Ectodermal cell (in vitro differentiated cells): Measurements from ENCODE around the gene PRMT9.

ENCODE experiments used
- H3K27ac ChIP-seq: 2 replicates; pipeline ENCODE4 v1.7.0; 2013; ENCODE audit warnings: mild to moderate bottlenecking, low read depth, low read length; ENCODE audit not compliant: insufficient read depth, poor library complexity, severe bottlenecking
- H3K27me3 ChIP-seq: 2 replicates; pipeline ENCODE4 v1.7.0; 2013; ENCODE audit warnings: mild to moderate bottlenecking, low read length; ENCODE audit not compliant: insufficient read depth, control insufficient read depth, poor library complexity, severe bottlenecking
- H3K36me3 ChIP-seq: one replicate; pipeline ENCODE4 v1.7.0; 2013; ENCODE audit warnings: low read length; ENCODE audit not compliant: control insufficient read depth, insufficient read depth
- H3K4me1 ChIP-seq: one replicate; pipeline ENCODE4 v1.7.0; 2013; ENCODE audit warnings: low read length; ENCODE audit not compliant: control insufficient read depth, insufficient read depth
- H3K4me3 ChIP-seq: 2 replicates; pipeline ENCODE4 v1.7.0; 2013; ENCODE audit warnings: low read depth, low read length, control low read depth; ENCODE audit not compliant: insufficient read depth
- H3K9me3 ChIP-seq: 2 replicates; pipeline ENCODE4 v1.7.0; 2013; ENCODE audit warnings: mild to moderate bottlenecking, low read length, moderate library complexity; ENCODE audit not compliant: control insufficient read depth
- WGBS, 2 experiments: methylation state at CpG; one replicate each; pipeline ENCODE4 v1.1.7; 2013; ENCODE audit warnings: missing lambda C conversion rate in 2 of 2; 5-methylcytosine and 5-hydroxymethylcytosine counted together

Gene PRMT9

DNA sequence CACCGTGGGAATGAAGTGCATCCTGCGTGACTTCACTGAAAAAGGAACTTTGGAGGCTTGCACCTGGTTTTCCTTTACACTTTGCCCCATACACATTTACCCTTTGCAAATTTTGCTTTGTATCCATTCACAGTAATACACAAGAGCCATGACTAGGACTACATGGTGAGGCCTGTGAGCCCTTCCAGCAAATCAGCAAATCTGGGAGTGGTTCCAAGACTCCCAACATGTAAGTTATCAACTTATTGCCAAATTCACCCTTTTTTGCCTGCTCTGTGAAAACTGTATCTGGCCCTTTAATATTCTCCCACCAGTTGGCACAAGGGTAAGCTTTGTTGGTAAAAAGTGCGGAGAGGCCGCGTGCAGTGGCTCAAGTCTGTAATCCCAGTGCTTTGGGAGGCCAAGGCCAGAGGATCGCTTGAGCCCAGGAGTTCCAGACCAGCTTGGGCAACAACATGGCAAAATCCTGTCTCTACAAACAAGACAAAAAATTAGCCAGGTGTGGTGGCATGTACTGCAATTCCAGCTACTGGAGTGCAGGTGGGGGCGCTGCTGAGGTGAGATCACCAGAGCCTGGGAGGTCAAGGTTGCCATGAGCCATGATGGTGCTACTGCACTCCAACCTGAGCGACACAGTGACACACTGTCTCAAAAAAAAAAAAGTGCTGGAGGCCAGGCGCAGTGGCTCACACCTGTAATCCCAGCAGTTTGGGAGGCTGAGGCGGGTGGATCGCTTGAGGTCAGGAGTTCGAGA is 5.0 kb downstream of the PRMT9 start:
- H3K27ac ChIP-seq: no peak overlapping the region
- no peak overlapping the region for H3K4me3 ChIP-seq
- no peaks in the 10 kb centered on the region for H3K9me3 ChIP-seq
- H3K36me3 ChIP-seq: no peaks in the 10 kb centered on the region
- WGBS, 2 experiments: 89 to 91% methylated on average over 12 of the region's 12 CpGs
- no peaks in the 10 kb centered on the region for H3K27me3 ChIP-seq
- no peaks in the 10 kb centered on the region for H3K4me1 ChIP-seq

DNA sequence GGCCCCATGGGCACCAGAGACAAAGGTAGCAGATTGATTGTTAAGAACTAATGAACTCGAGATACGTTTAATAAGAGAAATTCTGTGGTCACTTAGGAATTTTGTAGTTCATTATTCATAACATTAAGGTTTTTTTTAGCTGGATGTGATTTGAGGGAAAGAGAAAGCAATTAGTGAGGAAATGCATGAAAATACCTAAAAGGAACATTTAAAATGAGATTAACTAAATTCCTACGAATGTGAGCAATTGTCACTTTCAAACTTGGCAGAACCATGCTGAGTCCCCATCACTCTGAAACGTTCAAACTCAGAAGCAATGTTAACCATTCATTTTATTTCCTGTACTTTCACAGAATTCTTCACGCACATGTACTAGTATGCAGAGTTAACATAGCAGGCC is 5.9 kb downstream of the PRMT9 start:
- H3K9me3 ChIP-seq: no peaks in the 10 kb centered on the region
- H3K4me3 ChIP-seq: no peak overlapping the region
- no peaks in the 10 kb centered on the region for H3K36me3 ChIP-seq
- H3K27ac ChIP-seq: no peak overlapping the region
- 89 to 93% methylated on average over 5 of the region's 5 CpGs for WGBS, 2 experiments
- H3K4me1 ChIP-seq: no peaks in the 10 kb centered on the region
- no peaks in the 10 kb centered on the region for H3K27me3 ChIP-seq

DNA sequence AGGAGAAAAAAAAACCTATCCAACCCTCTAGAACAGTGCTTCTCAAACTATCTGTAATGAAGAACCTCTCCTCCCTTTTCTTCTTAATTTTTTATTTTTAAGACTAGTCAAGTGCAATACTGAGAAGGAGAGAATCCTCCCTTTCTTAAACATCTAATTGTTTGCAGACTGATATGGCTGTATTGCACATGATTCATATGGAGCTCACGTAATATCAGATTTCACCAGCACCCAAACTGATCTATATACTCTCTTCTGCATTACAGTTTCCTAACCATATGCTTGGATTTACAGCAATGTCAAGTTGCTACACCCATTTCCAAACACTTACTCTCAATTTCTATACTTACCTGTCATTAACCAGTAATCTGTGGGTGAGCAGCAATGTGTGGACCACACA is 9.5 kb downstream of the PRMT9 start:
- no peaks in the 10 kb centered on the region for H3K9me3 ChIP-seq
- H3K27me3 ChIP-seq: no peaks in the 10 kb centered on the region
- no peaks in the 10 kb centered on the region for H3K4me1 ChIP-seq
- H3K36me3 ChIP-seq: no peaks in the 10 kb centered on the region
- 90 to 95% methylated on average over 1 of the region's 1 CpG for WGBS, 2 experiments
- H3K4me3 ChIP-seq: no peak overlapping the region
- H3K27ac ChIP-seq: no peak overlapping the region

DNA sequence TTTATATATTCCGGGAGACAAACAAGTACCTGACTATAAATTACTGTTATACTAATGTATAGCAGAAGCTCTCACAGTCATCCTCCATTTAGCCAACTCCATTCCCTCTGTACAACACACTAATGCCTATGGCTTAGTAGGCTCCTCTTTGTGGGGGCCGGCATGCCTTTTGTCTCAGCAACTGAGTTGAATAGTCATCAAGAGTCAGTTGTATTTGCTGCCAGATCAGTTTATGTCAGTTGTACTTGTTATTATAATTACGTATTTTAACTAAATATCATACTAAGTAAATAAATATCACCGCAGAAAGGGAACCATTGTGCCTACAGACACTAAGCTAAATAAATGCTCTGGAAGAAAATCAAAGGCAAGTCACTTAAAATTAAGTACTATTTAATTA is 9.9 kb downstream of the PRMT9 start:
- H3K4me3 ChIP-seq: no peak overlapping the region
- no peaks in the 10 kb centered on the region for H3K36me3 ChIP-seq

DNA sequence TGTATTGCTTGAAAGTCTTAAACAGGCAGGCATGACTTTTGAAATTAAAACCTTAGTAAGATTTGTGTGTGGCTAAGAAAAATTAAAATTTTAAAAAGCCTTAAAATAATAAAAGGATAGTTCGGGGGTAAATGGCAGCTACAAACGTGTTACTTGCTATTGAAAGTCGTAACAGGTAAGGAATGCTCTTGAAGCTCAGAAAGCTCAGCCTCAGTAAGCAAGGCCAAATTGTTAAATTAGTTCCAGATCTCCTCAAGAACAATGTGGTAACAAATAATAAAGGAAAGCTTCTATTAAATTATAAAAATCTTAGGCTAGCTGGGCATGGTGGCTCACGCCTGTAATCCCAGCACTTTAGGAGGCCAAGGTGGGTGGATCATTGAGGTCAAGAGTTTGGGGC is 25.5 kb downstream of the PRMT9 start:
- Histone ChIP-seq H3K36me3 (peaks cover 10% of the 10 kb centered on the region), H3K9me3 (no peaks in the 10 kb centered on the region), H3K4me3 (no peak overlapping the region), H3K4me1 (no peaks in the 10 kb centered on the region), H3K27ac (no peak overlapping the region), H3K27me3 (no peaks in the 10 kb centered on the region)
- 91 to 97% methylated on average over 4 of the region's 4 CpGs for WGBS, 2 experiments

More for the DNA sequence above, 9.9 kb downstream of the PRMT9 start:
- Histone ChIP-seq H3K27ac (no peak overlapping the region), H3K9me3 (no peaks in the 10 kb centered on the region), H3K27me3 (no peaks in the 10 kb centered on the region), H3K4me1 (no peaks in the 10 kb centered on the region)
- WGBS, 2 experiments: 75 to 93% methylated on average over 1 to 2 of the region's 4 CpGs

DNA sequence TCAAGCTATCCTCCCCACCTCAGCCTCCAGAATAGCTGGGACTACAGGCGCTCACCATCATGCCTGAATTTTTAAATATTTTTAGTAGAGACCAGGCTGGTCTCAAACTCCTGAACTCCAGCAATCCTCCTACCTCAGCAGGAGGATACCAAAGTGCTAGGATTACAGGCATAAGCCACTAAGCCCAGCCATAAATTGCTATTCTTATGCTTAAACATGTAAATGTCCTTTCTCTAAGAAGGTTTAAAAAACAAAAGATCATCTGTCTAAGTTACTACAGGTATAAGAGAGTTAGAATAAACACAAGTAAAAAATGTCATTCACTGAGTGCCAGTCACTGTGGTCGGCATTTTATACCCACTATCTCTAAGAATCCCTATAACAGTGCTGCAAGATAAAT is 28.3 kb downstream of the PRMT9 start:
- H3K4me3 ChIP-seq: no peak overlapping the region
- H3K9me3 ChIP-seq: no peaks in the 10 kb centered on the region
- no peaks in the 10 kb centered on the region for H3K4me1 ChIP-seq
- H3K27me3 ChIP-seq: no peaks in the 10 kb centered on the region
- H3K36me3 ChIP-seq: peaks cover 10% of the 10 kb centered on the region
- WGBS, 2 experiments: 73 to 98% methylated on average over 1 to 2 of the region's 2 CpGs
- no peak overlapping the region for H3K27ac ChIP-seq

DNA sequence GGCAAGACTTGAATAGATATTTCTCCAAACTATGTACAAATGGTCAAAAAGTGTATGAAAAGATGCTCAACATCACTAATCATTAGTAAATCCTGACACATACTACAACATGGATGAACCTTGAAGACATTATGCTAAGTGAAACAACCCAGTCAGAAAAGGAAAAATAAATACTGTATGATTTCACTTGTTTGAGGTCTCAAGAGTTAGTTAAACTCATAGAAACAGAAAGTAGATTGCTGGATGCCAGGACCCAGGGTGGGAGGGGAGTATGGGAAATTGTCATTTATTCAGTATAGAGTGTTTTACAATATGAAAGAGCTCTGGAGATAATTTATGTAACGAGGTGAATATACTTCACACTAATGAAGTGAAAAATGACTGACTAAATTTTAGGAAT is 32.4 kb downstream of the PRMT9 start:
- H3K9me3 ChIP-seq: no peaks in the 10 kb centered on the region
- no CpG with 5 or more reads among the region's 1 CpG for WGBS, 2 experiments

DNA sequence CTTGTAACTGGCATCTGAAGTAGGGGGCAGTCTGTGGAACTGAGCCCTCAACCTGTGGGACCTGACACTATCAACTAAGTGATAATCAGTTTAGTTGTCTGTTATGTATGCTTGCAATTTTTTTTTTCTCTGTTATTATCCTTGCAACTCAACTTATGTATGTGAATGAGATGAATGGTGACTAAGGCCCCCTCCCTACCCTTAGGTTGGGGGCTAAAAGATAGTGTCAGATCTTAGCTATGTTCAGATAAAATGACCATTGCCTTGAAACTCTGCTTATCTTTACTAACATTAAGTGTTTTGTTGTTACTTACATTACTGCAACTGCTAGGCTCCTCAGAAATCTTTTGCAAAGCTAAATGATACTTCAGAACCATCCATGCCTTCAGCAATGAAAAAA is 35.3 kb downstream of the PRMT9 start:
- Histone ChIP-seq H3K27me3 (no peaks in the 10 kb centered on the region), H3K4me3 (no peak overlapping the region), H3K27ac (no peak overlapping the region), H3K4me1 (no peaks in the 10 kb centered on the region), H3K9me3 (no peaks in the 10 kb centered on the region), H3K36me3 (no peaks in the 10 kb centered on the region)

More for the DNA sequence above, 32.4 kb downstream of the PRMT9 start:
- Histone ChIP-seq H3K4me3 (no peak overlapping the region), H3K27me3 (no peaks in the 10 kb centered on the region), H3K36me3 (no peaks in the 10 kb centered on the region), H3K4me1 (no peaks in the 10 kb centered on the region), H3K27ac (no peak overlapping the region)

DNA sequence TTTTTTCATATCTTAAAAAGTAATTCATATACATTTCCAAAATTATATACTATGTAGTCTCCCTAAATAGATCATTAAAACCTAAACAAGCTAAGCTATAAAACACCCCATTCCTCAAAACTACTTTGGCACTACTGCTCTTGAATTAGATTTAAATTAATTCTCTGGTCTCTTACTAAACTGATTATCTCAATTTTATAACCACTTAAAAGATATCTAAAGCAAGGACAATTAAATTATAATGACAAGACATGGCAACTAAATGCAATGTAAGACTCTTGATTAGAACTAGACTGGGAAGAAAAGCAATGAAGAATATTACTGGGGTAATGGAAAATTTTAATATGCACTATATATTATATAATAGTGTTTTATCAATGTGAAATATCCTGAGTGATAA is 38.9 kb downstream of the PRMT9 start:
- peaks cover 5% of the 10 kb centered on the region for H3K36me3 ChIP-seq
- no peak overlapping the region for H3K27ac ChIP-seq
- no peaks in the 10 kb centered on the region for H3K4me1 ChIP-seq
- no peaks in the 10 kb centered on the region for H3K27me3 ChIP-seq
- no peaks in the 10 kb centered on the region for H3K9me3 ChIP-seq
- no peak overlapping the region for H3K4me3 ChIP-seq

DNA sequence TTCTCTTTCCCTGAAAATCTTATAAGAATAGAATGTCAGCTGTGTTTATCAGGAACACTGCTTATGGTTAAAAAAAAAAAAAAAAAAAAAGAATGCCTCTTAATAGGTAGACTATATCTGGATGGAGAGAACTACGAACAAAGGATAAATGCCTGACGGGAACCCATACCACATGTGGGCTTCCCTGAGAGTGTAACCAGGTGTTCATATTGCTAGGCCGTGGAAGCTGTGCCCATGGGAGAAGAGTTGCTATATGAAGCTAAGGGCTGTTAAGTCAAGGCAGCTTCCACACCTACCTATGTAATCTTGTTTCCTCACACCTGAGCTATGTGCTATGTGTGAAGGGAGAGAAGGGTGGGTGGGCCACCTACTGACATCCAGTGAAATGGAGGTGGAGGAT is 39.5 kb downstream of the PRMT9 start:
- 99 to 100% methylated on average over 3 of the region's 3 CpGs for WGBS, 2 experiments
- H3K9me3 ChIP-seq: no peaks in the 10 kb centered on the region
- no peak overlapping the region for H3K4me3 ChIP-seq
- H3K4me1 ChIP-seq: no peaks in the 10 kb centered on the region
- H3K27me3 ChIP-seq: no peaks in the 10 kb centered on the region
- H3K27ac ChIP-seq: no peak overlapping the region
- peaks cover 5% of the 10 kb centered on the region for H3K36me3 ChIP-seq

DNA sequence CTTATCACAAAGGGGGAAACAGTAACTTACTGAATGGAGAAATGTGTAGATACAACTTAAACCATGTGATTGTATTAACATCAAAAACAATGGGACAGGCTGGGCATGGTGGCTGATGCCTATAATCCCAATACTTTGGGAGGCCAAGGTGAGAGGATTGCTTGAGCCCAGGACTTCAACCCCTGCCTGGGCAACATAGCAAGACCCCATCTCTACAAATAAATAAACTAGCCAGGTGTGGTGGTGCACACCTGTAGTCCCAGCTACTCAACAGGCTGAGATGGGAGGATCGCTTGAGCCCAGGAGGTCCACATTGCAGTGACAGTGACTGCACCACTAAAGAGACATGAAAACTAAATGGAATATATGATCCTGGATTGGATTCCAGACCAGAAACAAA is 40.3 kb downstream of the PRMT9 start:
- Histone ChIP-seq H3K4me1 (no peaks in the 10 kb centered on the region), H3K4me3 (no peak overlapping the region), H3K36me3 (peaks cover 5% of the 10 kb centered on the region), H3K27me3 (no peaks in the 10 kb centered on the region), H3K27ac (no peak overlapping the region), H3K9me3 (no peaks in the 10 kb centered on the region)
- 89 to 93% methylated on average over 1 of the region's 1 CpG for WGBS, 2 experiments
